Cardiac fibroblast (primary cell): Measurements from ENCODE around the gene RFX7.

ENCODE experiments used
- DNase-seq, 2 donors: peaks; one replicate each; pipeline versions ENCODE4 v3.0.0 to v3.0.0-alpha.2; 2010; ENCODE audit warnings: low read depth in 2 of 2
- H3K4me3 ChIP-seq, 2 donors: replicated peaks in 1 of 2; 1 replicate in 1 of 2; 2 replicates in 1 of 2; pipeline ENCODE4 v1.5.1; 2011; ENCODE audit warnings: low read depth in 2 of 2, low read length in 2 of 2, mild to moderate bottlenecking in 2 of 2, moderate library complexity in 1 of 2
- TF ChIP-seq, protein P1 (sequence below): IDR thresholded peaks from one replicate; pipeline ENCODE4 v1.5.1; 2011; ENCODE audit warnings: low read depth, mild to moderate bottlenecking, low read length, inconsistent platforms

RFX7 gene

GRCh38 chr15:56249092-56249491 is 5.4 kb upstream of the RFX7 start:
- no peak overlapping the region for H3K4me3 ChIP-seq
- TF ChIP-seq, protein P1, sequence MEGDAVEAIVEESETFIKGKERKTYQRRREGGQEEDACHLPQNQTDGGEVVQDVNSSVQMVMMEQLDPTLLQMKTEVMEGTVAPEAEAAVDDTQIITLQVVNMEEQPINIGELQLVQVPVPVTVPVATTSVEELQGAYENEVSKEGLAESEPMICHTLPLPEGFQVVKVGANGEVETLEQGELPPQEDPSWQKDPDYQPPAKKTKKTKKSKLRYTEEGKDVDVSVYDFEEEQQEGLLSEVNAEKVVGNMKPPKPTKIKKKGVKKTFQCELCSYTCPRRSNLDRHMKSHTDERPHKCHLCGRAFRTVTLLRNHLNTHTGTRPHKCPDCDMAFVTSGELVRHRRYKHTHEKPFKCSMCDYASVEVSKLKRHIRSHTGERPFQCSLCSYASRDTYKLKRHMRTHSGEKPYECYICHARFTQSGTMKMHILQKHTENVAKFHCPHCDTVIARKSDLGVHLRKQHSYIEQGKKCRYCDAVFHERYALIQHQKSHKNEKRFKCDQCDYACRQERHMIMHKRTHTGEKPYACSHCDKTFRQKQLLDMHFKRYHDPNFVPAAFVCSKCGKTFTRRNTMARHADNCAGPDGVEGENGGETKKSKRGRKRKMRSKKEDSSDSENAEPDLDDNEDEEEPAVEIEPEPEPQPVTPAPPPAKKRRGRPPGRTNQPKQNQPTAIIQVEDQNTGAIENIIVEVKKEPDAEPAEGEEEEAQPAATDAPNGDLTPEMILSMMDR = peak; percentile 62
- peak; percentile 75 to 90 for DNase-seq

GRCh38 chr15:56248311-56248992 is 4.8 kb upstream of the RFX7 start:
- DNase-seq = no peak
- no peak overlapping the region for H3K4me3 ChIP-seq
- TF ChIP-seq, protein P1 = no peak

DNA sequence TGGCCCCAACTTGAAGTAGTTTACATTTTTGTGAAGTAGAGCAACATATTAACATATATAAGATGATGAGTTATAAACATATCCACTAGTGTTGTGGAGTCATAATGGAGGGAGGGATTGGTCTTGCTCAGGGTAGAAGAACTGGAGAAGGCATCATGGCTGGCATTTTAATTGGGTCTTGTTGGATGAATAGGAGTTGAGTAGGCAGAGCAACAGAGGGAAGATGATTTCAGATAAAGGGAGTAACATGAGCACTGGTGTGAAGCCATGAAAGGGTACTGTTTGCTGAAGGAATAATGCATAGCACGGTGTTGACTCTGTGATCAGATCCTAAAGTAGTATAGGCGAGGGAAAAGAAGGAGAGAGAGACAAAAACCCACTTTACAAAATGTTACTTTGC is 3.6 kb upstream of the RFX7 start:
- TF ChIP-seq, protein P1 = no peak
- H3K4me3 ChIP-seq = no peak overlapping the region
- no peak for DNase-seq

- peak; percentile 93 for DNase-seq
- H3K4me3 ChIP-seq = peak overlapping the region; percentile 20 to 29
- TF ChIP-seq, protein P1 = peak; percentile 100
Measured at GRCh38 chr15:56245871-56246814, 2.5 kb upstream of the RFX7 start.

GRCh38 chr15:56244811-56245576 is 1.3 kb upstream of the RFX7 start:
- peak overlapping the region; percentile 14 to 70 for H3K4me3 ChIP-seq
- DNase-seq = no peak
- TF ChIP-seq, protein P1 = no peak

GRCh38 chr15:56244038-56244810 is 545 bp upstream of the RFX7 start:
- peak overlapping the region; percentile 53 to 70 for H3K4me3 ChIP-seq
- TF ChIP-seq, protein P1 = no peak
- DNase-seq = peak; percentile 74 to 80
